Naive thymus-derived CD4-positive, alpha-beta T cell (primary cell): ENCODE results near the gene SCYL1. TPM values are rescaled to one million over a fixed set of nuclear protein-coding genes. Genes with fewer than 3 reads are reported as not detected.
"Not testable (repeated sequence)": the region's sequence is repeated elsewhere in the genome, so short reads cannot be mapped to it uniquely, and the experiment has no call there.

Source experiments
- ATAC-seq: fragments of 150-1000 bp; cut with Tn5 transposase; 2 replicates; pipeline ENCODE4 v1.10.0; 2021; ENCODE audit warnings: mild to moderate bottlenecking, moderate library complexity
- CTCF ChIA-PET: fragments of 350-600 bp; sonication (Branson Sonifier 250); formaldehyde crosslinking; loops from one replicate; lab custom pipeline; 2021; ENCODE audit warnings: antibody characterized with exemption; lab: Charles Lee
- POLR2A ChIA-PET: fragments of 350-600 bp; sonication (Branson Sonifier 250); formaldehyde crosslinking; loops from one replicate; lab custom pipeline; 2021; ENCODE audit warnings: antibody characterized with exemption, inconsistent platforms; lab: Charles Lee
- DNase-seq, 9 donors: peaks; one replicate each; pipeline versions ENCODE4 v3.0.0 to v3.0.0-alpha.2; 2020 to 2022; ENCODE audit warnings: mixed read lengths in 1 of 9
- H3K27ac ChIP-seq: one replicate; pipeline ENCODE4 v1.7.0; 2013; ENCODE audit warnings: mild to moderate bottlenecking, low read depth, low read length, moderate library complexity
- H3K27me3 ChIP-seq, 2 donors: one replicate each; pipeline ENCODE4 v1.7.0; 2013; ENCODE audit warnings: low read length in 2 of 2, mild to moderate bottlenecking in 2 of 2, moderate library complexity in 2 of 2; ENCODE audit not compliant: control insufficient read depth in 2 of 2, insufficient read depth in 2 of 2
- H3K36me3 ChIP-seq, 3 experiments: 1 replicate in 2 of 3; 2 replicates in 1 of 3; pipeline ENCODE4 v1.7.0; 2013; ENCODE audit warnings: low read length in 3 of 3, mild to moderate bottlenecking in 3 of 3, moderate library complexity in 1 of 3; ENCODE audit not compliant: insufficient read depth in 3 of 3, control insufficient read depth in 2 of 3
- H3K4me1 ChIP-seq, 2 donors: one replicate each; pipeline ENCODE4 v1.7.0; 2013; ENCODE audit warnings: low read length in 2 of 2, mild to moderate bottlenecking in 2 of 2, moderate library complexity in 1 of 2; ENCODE audit not compliant: control insufficient read depth in 2 of 2, insufficient read depth in 2 of 2
- H3K4me3 ChIP-seq: 2 replicates; pipeline ENCODE4 v1.7.0; 2013; ENCODE audit warnings: mild to moderate bottlenecking, low read length
- H3K9me3 ChIP-seq, 3 experiments: 1 replicate in 2 of 3; 2 replicates in 1 of 3; pipeline ENCODE4 v1.7.0; 2013; ENCODE audit warnings: low read length in 3 of 3; ENCODE audit not compliant: control insufficient read depth in 2 of 3
- H3K27ac Mint-ChIP-seq, 9 donors: one replicate each; pipeline ENCODE4 v1.8.0; 2020 to 2022; ENCODE audit warnings: mixed read lengths in 9 of 9, mild to moderate bottlenecking in 8 of 9, moderate library complexity in 5 of 9, inconsistent platforms in 2 of 9
- H3K27me3 Mint-ChIP-seq, 5 donors: one replicate each; pipeline ENCODE4 v1.8.0; 2021 to 2022; ENCODE audit warnings: mixed read lengths in 5 of 5, mild to moderate bottlenecking in 1 of 5
- H3K36me3 Mint-ChIP-seq, 5 donors: one replicate each; pipeline ENCODE4 v1.8.0; 2020 to 2022; ENCODE audit warnings: mixed read lengths in 5 of 5, mild to moderate bottlenecking in 3 of 5, inconsistent platforms in 1 of 5
- H3K4me1 Mint-ChIP-seq, 7 donors: one replicate each; pipeline ENCODE4 v1.8.0; 2020 to 2022; ENCODE audit warnings: mixed read lengths in 7 of 7, mild to moderate bottlenecking in 3 of 7, inconsistent platforms in 1 of 7
- H3K4me3 Mint-ChIP-seq, 10 donors: one replicate each; pipeline ENCODE4 v1.8.0; 2020 to 2022; ENCODE audit warnings: mild to moderate bottlenecking in 10 of 10, mixed read lengths in 10 of 10, moderate library complexity in 6 of 10, inconsistent platforms in 2 of 10
- H3K9me3 Mint-ChIP-seq, 11 donors: one replicate each; pipeline ENCODE4 v1.8.0; 2020 to 2022; ENCODE audit warnings: mixed read lengths in 11 of 11, mild to moderate bottlenecking in 4 of 11, inconsistent platforms in 1 of 11, moderate library complexity in 1 of 11
- intact Hi-C, 2 donors: fragments of 100-400 bp; cut with micrococcal nuclease; formaldehyde crosslinking; loops; one replicate each; pipeline ENCODE4 v1.15.1; 2023
- polyA plus RNA-seq, 2 donors: library from polyadenylated mRNA; unstranded; fragments of 300-500 nt; fragmentation: Illumina TruSeq; gene quantifications; one replicate each; pipeline ENCODE4 v1.2.3, GENCODE V29; 2021
- total RNA-seq, 6 experiments: library from RNA in 5 of 6; stranded (reverse) in 5 of 6; gene quantifications; 1 replicate in 5 of 6; 2 replicates in 1 of 6; pipeline ENCODE4 v1.2.3 and lab custom pipeline; 2021 to 2026

SCYL1 gene
- total and polyA plus RNA-seq, 7 experiments from 2014 or later, result 27.0 to 79.8 (median 69.1) TPM

DNA sequence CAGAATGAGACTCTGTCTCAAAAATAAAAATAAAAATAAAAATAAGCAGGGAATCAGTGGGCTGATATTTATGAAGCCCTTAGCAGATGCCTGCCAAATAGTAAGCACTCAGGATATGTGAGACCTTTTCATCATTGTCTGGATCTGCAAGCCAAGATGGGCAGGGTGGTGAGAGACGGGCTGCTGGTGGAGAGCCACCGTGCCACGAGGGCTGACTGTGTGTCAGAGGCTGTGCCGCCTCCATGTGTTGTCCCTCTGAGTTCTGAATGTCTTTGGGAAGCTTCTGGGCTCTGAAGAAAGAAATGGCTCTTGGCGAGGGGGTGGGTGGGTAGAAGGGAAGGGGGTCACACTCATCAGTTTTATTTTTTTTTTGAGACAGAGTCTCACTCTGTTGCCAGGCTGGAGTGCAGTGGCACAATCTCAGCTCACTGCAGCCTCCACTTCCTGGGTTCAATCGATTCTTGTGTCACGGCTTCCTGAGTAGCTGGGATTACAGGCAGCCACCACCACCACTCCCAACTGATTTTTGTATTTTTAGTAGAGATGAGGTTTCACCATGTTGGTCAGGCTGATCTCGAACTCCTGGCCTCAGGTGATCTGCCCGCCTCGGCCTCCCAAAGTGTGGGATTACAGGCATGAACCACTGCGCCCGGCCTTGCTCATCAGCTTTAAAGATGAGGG, 40.1 kb downstream of the SCYL1 start:
- not testable (repeated sequence) for H3K9me3 ChIP-seq, ATAC-seq, H3K9me3 Mint-ChIP-seq, H3K27me3 Mint-ChIP-seq, H3K36me3 Mint-ChIP-seq, H3K27me3 ChIP-seq, H3K36me3 ChIP-seq
- peak overlapping the region; percentile 96 for H3K27ac ChIP-seq
- CTCF ChIA-PET, result interaction anchor here (0.9 to 3.1 kb wide), 5 partner anchors 10 to 29 kb away, joined by 3 to 18 read pairs (median 8); no protein-coding TSS in a partner anchor
- peaks cover 52 to 53% of the 10 kb centered on the region in 2 donors for H3K4me1 ChIP-seq
- intact Hi-C loops, result loop anchor here (1.0 kb wide), 2 partner anchors 9 to 12 kb away; no protein-coding TSS in a partner anchor
- peaks cover 48 to 76% (median 63%) of the 10 kb centered on the region in 7 donors for H3K4me1 Mint-ChIP-seq
- DNase-seq, result peak in 3 of 9 donors; percentile 41 to 46 (median 45)
- H3K27ac Mint-ChIP-seq, result peak overlapping the region; percentile 94 to 99 (median 96)
- H3K4me3 Mint-ChIP-seq, result peak overlapping the region; percentile 74 to 99 (median 82)
- POLR2A ChIA-PET, result interaction anchor here (0.7 to 10.2 kb wide), 18 partner anchors 9 to 1723 kb away, joined by 3 to 186 read pairs (median 5); partner anchors contain the start of genes EHBP1L1, MALAT1 and PCNX3
- peak overlapping the region; percentile 49 for H3K4me3 ChIP-seq

DNA sequence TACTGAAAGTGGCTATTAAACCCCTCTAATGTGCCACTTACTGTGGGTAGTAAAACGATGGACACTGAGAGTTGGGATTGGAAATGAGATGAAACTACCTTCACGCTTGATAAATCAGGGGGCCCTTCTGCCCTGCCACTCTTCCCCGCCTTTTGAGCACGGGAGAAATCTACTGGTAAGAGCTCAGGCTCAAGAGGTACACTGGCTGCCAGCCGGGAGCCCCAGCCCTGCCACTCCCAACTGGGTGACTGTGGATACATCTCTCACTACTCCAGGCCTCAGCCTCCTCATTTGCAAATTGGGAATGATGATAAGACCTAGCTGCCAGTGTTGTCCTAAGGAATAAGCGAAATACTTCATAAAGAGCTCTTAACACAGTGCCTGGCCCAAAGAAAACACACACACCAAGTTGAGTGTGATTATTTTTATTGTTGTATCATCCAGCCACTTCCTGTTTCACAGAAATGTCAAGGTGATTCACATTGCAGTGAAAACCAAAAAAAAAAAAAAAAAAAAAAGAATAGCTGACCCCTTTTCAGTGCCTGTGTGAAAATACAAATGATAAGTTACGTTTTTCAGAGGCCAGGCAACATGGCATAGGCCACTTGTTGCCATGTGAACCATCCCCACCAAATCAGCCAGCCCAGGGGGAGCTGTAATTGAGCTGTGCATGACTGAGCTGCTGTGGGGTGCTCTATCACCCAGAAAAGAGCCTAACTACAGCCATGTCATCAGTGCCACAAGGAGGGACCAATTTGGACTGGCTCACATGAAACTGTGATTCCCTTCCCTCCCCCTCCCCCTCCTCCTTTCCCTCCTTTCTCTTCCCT, 41.0 kb downstream of the SCYL1 start:
- no peaks in the 10 kb centered on the region for H3K9me3 Mint-ChIP-seq
- peak overlapping the region; percentile 49 for H3K4me3 ChIP-seq
- H3K4me1 ChIP-seq, result peaks cover 52 to 55% of the 10 kb centered on the region in 2 donors
- H3K4me3 Mint-ChIP-seq, result peak overlapping the region; percentile 74 to 99 (median 82)
- peaks cover 47 to 75% (median 60%) of the 10 kb centered on the region in 7 donors for H3K4me1 Mint-ChIP-seq
- H3K9me3 ChIP-seq, result no peaks in the 10 kb centered on the region
- ATAC-seq, result peak; percentile 17
- ChIA-PET POLR2A (interaction anchor here (0.6 to 10.2 kb wide), 19 partner anchors 8 to 470 kb away, joined by 3 to 186 read pairs (median 5); partner anchors contain the start of genes EHBP1L1, MALAT1, PCNX3 and VPS51), CTCF (interaction anchor here (0.7 to 3.1 kb wide), 10 partner anchors 10 to 244 kb away, joined by 3 to 18 read pairs (median 4); partner anchors contain the start of gene EHBP1L1)
- H3K27ac ChIP-seq, result peak overlapping the region; percentile 96
- no peaks in the 10 kb centered on the region for H3K27me3 Mint-ChIP-seq
- peaks cover 0 to 7% (median 4%) of the 10 kb centered on the region in 5 donors for H3K36me3 Mint-ChIP-seq
- no peaks in the 10 kb centered on the region for H3K27me3 ChIP-seq
- intact Hi-C loops, result loop anchor here (1.0 kb wide), 2 partner anchors 10 to 13 kb away; no protein-coding TSS in a partner anchor
- H3K36me3 ChIP-seq, result no peaks in the 10 kb centered on the region
- peak overlapping the region; percentile 94 to 99 (median 96) for H3K27ac Mint-ChIP-seq
- DNase-seq, result peak in 1 of 9 donors; percentile 33

GRCh38 chr11:65569164-65569972, 44.5 kb downstream of the SCYL1 start:
- Histone ChIP-seq H3K27ac (peak overlapping the region; percentile 96), H3K4me3 (peak overlapping the region; percentile 96), H3K36me3 (peaks cover 0 to 4% (median 0%) of the 10 kb centered on the region in 3 experiments), H3K4me1 (peaks cover 63 to 67% of the 10 kb centered on the region in 2 donors), H3K9me3 (no peaks in the 10 kb centered on the region), H3K27me3 (no peaks in the 10 kb centered on the region)
- peaks cover 0 to 19% (median 4%) of the 10 kb centered on the region in 5 donors for H3K36me3 Mint-ChIP-seq
- intact Hi-C loops, result no loop called here
- peak overlapping the region; percentile 89 to 100 (median 99) for H3K27ac Mint-ChIP-seq
- POLR2A ChIA-PET, result interaction anchor here (0.7 to 6.3 kb wide), 12 partner anchors 8 to 146 kb away, joined by 3 to 90 read pairs (median 30); partner anchors contain the start of genes LTBP3, MALAT1, MAP3K11 and PCNX3
- CTCF ChIA-PET, result interaction anchor here (1.0 to 5.2 kb wide), 5 partner anchors 9 to 45 kb away, joined by 3 to 57 read pairs (median 4); partner anchors contain the start of gene MAP3K11
- peak overlapping the region; percentile 91 to 100 (median 97) for H3K4me3 Mint-ChIP-seq
- DNase-seq (no peak), ATAC-seq (peak; percentile 32)
- no peaks in the 10 kb centered on the region for H3K27me3 Mint-ChIP-seq
- peaks cover 0 to 1% (median 0%) of the 10 kb centered on the region in 11 donors for H3K9me3 Mint-ChIP-seq
- peaks cover 55 to 79% (median 69%) of the 10 kb centered on the region in 7 donors for H3K4me1 Mint-ChIP-seq

GRCh38 chr11:65569973-65570918, 45.4 kb downstream of the SCYL1 start, which contains the start of gene ZNRD2:
ZNRD2 (plus strand) TSS chr11:65570477; CDS start chr11:65570492, 15 bp downstream.
- peak; percentile 94 to 99 (median 98) for DNase-seq
- Histone ChIP-seq H3K9me3 (no peaks in the 10 kb centered on the region), H3K27me3 (no peaks in the 10 kb centered on the region), H3K36me3 (peaks cover 0 to 4% (median 0%) of the 10 kb centered on the region in 3 experiments), H3K4me3 (peak within 1 kb of the TSS; percentile 96), H3K27ac (peak within 1 kb of the TSS; percentile 96), H3K4me1 (peaks cover 63 to 64% of the 10 kb centered on the region in 2 donors)
- peak within 1 kb of the TSS; percentile 89 to 100 (median 99) for H3K27ac Mint-ChIP-seq
- peaks cover 0 to 19% (median 4%) of the 10 kb centered on the region in 5 donors for H3K36me3 Mint-ChIP-seq
- no peaks in the 10 kb centered on the region for H3K27me3 Mint-ChIP-seq
- H3K4me3 Mint-ChIP-seq, result peak within 1 kb of the TSS; percentile 91 to 100 (median 97)
- peaks cover 0 to 1% (median 0%) of the 10 kb centered on the region in 11 donors for H3K9me3 Mint-ChIP-seq
- CTCF ChIA-PET, result interaction anchor here (0.6 to 5.2 kb wide), 7 partner anchors 10 to 47 kb away, joined by 3 to 57 read pairs (median 4); partner anchors contain the start of gene MAP3K11
- H3K4me1 Mint-ChIP-seq, result peaks cover 49 to 77% (median 69%) of the 10 kb centered on the region in 7 donors
- POLR2A ChIA-PET, result interaction anchor here (0.5 to 6.3 kb wide), 19 partner anchors 9 to 1677 kb away, joined by 3 to 90 read pairs (median 4); partner anchors contain the start of genes KAT5, LTBP3, MALAT1 and MAP3K11
- peak; percentile 82 for ATAC-seq
- intact Hi-C loops, result loop anchor here (1.0 to 5.0 kb wide), 15 partner anchors 12 to 791 kb away; partner anchors contain the start of genes PCNX3 (in 2 of the 2), C11orf68 (in 1 of the 2), CFL1 (in 1 of the 2) and DRAP1 (in 1 of the 2)
